Natural killer cell (primary cell): ENCODE measurements around the gene WIZ. TPM values are rescaled to one million over a fixed set of nuclear protein-coding genes. Genes with fewer than 3 reads are reported as not detected.

Experiments
- ATAC-seq, 3 donors: fragments of 150-1000 bp in 2 of 3; fragments of 200-7000 bp in 1 of 3; cut with Tn5 transposase; 1 replicate in 1 of 3; 2 replicates in 2 of 3; pipeline ENCODE4 v1.10.0; 2021; ENCODE audit warnings: mild to moderate bottlenecking in 2 of 3, moderate library complexity in 2 of 3
- DNase-seq, 2 donors: peaks; one replicate each; pipeline versions ENCODE4 v3.0.0 to v3.0.0-alpha.2; 2013 to 2021; ENCODE audit warnings: mixed read lengths in 1 of 2
- H3K27ac ChIP-seq: one replicate; pipeline ENCODE4 v1.5.1; 2013; ENCODE audit warnings: mild to moderate bottlenecking, low read length
- H3K27me3 ChIP-seq: one replicate; pipeline ENCODE4 v1.6.1; 2013; ENCODE audit warnings: low read length; ENCODE audit not compliant: control insufficient read depth, insufficient read depth
- H3K36me3 ChIP-seq: one replicate; pipeline ENCODE4 v1.6.1; 2013; ENCODE audit warnings: low read length; ENCODE audit not compliant: control insufficient read depth, insufficient read depth
- H3K4me1 ChIP-seq: one replicate; pipeline ENCODE4 v1.6.1; 2013; ENCODE audit warnings: low read length; ENCODE audit not compliant: control insufficient read depth, insufficient read depth
- H3K4me3 ChIP-seq: one replicate; pipeline ENCODE4 v1.5.1; 2013; ENCODE audit warnings: low read length
- H3K9me3 ChIP-seq: one replicate; pipeline ENCODE4 v1.6.1; 2013; ENCODE audit warnings: low read length; ENCODE audit not compliant: control insufficient read depth, insufficient read depth
- H3K27ac Mint-ChIP-seq, 2 donors: one replicate each; pipeline ENCODE4 v1.8.0; 2022; ENCODE audit warnings: mild to moderate bottlenecking in 2 of 2, mixed read lengths in 2 of 2, moderate library complexity in 1 of 2
- H3K27me3 Mint-ChIP-seq, 2 donors: one replicate each; pipeline ENCODE4 v1.8.0; 2022; ENCODE audit warnings: low read depth in 2 of 2, mixed read lengths in 2 of 2
- H3K36me3 Mint-ChIP-seq: one replicate; pipeline ENCODE4 v1.8.0; 2022; ENCODE audit warnings: mixed read lengths
- H3K4me1 Mint-ChIP-seq, 2 donors: one replicate each; pipeline ENCODE4 v1.8.0; 2022; ENCODE audit warnings: mixed read lengths in 2 of 2
- H3K4me3 Mint-ChIP-seq: one replicate; pipeline ENCODE4 v1.8.0; 2022; ENCODE audit warnings: mild to moderate bottlenecking, moderate library complexity, mixed read lengths
- H3K9me3 Mint-ChIP-seq, 2 donors: one replicate each; pipeline ENCODE4 v1.8.0; 2022; ENCODE audit warnings: mixed read lengths in 2 of 2
- CTCF ChIP-seq: fragments of 200-600 bp; IDR thresholded peaks from one replicate; pipeline ENCODE4 v1.8.0; 2022; ENCODE audit warnings: antibody characterized with exemption
- WGBS: methylation state at CpG from one replicate; pipeline ENCODE4 v1.1.7; 2013; ENCODE audit warnings: missing lambda C conversion rate; ENCODE audit not compliant: insufficient coverage; 5-methylcytosine and 5-hydroxymethylcytosine counted together
- intact Hi-C: fragments of 100-400 bp; cut with micrococcal nuclease; formaldehyde crosslinking; loops from one replicate; pipeline ENCODE4 v1.14.2; 2022
- total RNA-seq, 4 donors: library from RNA; stranded (reverse); fragments of 120-200 nt in 1 of 4; gene quantifications; one replicate each; pipeline versions ENCODE4 v1.2.3 to v1.2.4, GENCODE V29; 2013 to 2022

Gene WIZ
- total RNA-seq, 3 donors from 2014 or later (not counting 1 experiment from before 2014, with no cell fraction given) = 24.3 to 29.3 (median 24.4) TPM

- Mint-ChIP-seq H3K4me1 (peaks cover 25 to 40% of the 10 kb centered on the region in 2 donors), H3K36me3 (no peaks in the 10 kb centered on the region), H3K27me3 (no peaks in the 10 kb centered on the region), H3K27ac (peak overlapping the region; percentile 92 to 93), H3K4me3 (peak overlapping the region; percentile 98), H3K9me3 (no peaks in the 10 kb centered on the region)
- DNase-seq = peak; percentile 39 to 76
- intact Hi-C loops = loop anchor here (1.0 to 5.0 kb wide), 3 partner anchors 41 to 86 kb away; no protein-coding TSS in a partner anchor
- Histone ChIP-seq H3K9me3 (no peaks in the 10 kb centered on the region), H3K27ac (peak overlapping the region; percentile 98), H3K36me3 (peaks cover 7% of the 10 kb centered on the region), H3K4me1 (peaks cover 34% of the 10 kb centered on the region), H3K27me3 (no peaks in the 10 kb centered on the region), H3K4me3 (peak overlapping the region; percentile 84)
- ATAC-seq = peak in 1 of 3 donors; percentile 13
- no peak for TF ChIP-seq CTCF
- WGBS = 0% methylated on average over 22 of the region's 22 CpGs
Observed at GRCh38 chr19:15378534-15379082, 71.1 kb downstream of the WIZ start.

- Histone ChIP-seq H3K27me3 (no peaks in the 10 kb centered on the region), H3K4me3 (no peak overlapping the region), H3K4me1 (peaks cover 28% of the 10 kb centered on the region), H3K9me3 (no peaks in the 10 kb centered on the region), H3K27ac (no peak overlapping the region), H3K36me3 (peaks cover 43% of the 10 kb centered on the region)
- H3K27me3 Mint-ChIP-seq = no peaks in the 10 kb centered on the region
- no peak overlapping the region for H3K4me3 Mint-ChIP-seq
- intact Hi-C loops = loop anchor here (5.0 kb wide), 1 partner anchor 83 kb away; no protein-coding TSS in a partner anchor
- ATAC-seq (no peak), DNase-seq (no peak)
- H3K4me1 Mint-ChIP-seq = peaks cover 20 to 33% of the 10 kb centered on the region in 2 donors
- H3K36me3 Mint-ChIP-seq = no peaks in the 10 kb centered on the region
- H3K9me3 Mint-ChIP-seq = no peaks in the 10 kb centered on the region
- WGBS = 89% methylated on average over 24 of the region's 24 CpGs
- TF ChIP-seq CTCF = no peak
- H3K27ac Mint-ChIP-seq = no peak overlapping the region
Observed at GRCh38 chr19:15374796-15375440, 74.8 kb downstream of the WIZ start.

GRCh38 chr19:15374105-15374651 lies 75.6 kb downstream of the WIZ start:
- peaks cover 50% of the 10 kb centered on the region for H3K36me3 ChIP-seq
- 91% methylated on average over 21 of the region's 21 CpGs for WGBS
- no peak for TF ChIP-seq CTCF
- peaks cover 20 to 33% of the 10 kb centered on the region in 2 donors for H3K4me1 Mint-ChIP-seq
- no peaks in the 10 kb centered on the region for H3K27me3 Mint-ChIP-seq
- no peak overlapping the region for H3K4me3 ChIP-seq
- H3K9me3 ChIP-seq = no peaks in the 10 kb centered on the region
- H3K9me3 Mint-ChIP-seq = no peaks in the 10 kb centered on the region
- H3K4me1 ChIP-seq = peaks cover 28% of the 10 kb centered on the region
- intact Hi-C loops = no loop called here
- H3K27ac Mint-ChIP-seq = no peak overlapping the region
- no peak overlapping the region for H3K4me3 Mint-ChIP-seq
- H3K27ac ChIP-seq = no peak overlapping the region
- no peaks in the 10 kb centered on the region for H3K27me3 ChIP-seq
- ATAC-seq (no peak), DNase-seq (no peak)
- H3K36me3 Mint-ChIP-seq = no peaks in the 10 kb centered on the region
